ENCODE results near the gene ANKRD13B.
"Not testable (repeated sequence)": the region's sequence is repeated elsewhere in the genome, so short reads cannot be mapped to it uniquely, and the experiment has no call there.

The ANKRD13B gene

GRCh38 chr17:29645515-29646051 is 52.7 kb downstream of the ANKRD13B start:
- no peak for DNase-seq

- DNase-seq = no peak
Measured at GRCh38 chr17:29648005-29648404, 55.1 kb downstream of the ANKRD13B start.

GRCh38 chr17:29649359-29649758 is 56.4 kb downstream of the ANKRD13B start:
- no peak for DNase-seq

DNA sequence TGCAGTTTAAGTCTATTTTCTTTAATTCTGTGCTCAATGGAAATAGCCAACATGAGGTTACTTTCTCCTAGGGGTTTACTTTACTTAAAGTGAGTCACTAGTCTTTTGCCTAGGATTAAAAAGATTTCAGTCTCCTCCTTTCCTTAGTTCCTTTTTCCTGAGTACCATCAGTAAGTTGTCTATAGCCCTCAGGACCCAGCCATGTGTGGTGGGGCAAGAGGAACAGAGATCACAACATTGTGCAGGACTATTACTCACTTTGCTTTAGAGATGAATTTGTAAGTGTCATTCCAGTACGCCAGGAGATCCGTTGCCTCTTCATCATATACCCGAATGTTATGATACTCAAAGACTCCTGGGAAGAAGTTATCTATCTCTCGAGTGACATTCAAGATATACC is 57.5 kb downstream of the ANKRD13B start:
- no peak for DNase-seq

DNA sequence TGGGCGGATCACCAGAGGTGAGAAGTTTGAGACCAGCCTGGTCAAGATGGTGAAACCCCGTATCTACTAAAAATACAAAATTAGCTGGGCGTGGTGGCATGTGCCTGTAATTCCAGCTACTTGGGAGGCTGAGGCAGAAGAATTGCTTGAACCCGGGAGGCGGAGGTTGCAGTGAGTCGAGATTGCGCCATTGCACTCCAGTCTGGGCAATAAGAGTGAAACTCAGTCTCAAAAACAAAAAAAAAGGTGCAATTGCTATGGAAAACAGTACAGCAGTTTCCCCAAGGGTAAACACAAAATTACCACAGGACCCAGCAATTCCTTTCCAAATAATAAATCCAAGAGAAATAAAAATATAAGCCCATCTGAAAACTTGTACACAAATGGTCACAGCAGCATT is 59.0 kb downstream of the ANKRD13B start:
- DNase-seq = not testable (repeated sequence)

- no peak for DNase-seq
Measured at GRCh38 chr17:29652976-29653375, 60.0 kb downstream of the ANKRD13B start.

GRCh38 chr17:29653995-29654714 is 61.2 kb downstream of the ANKRD13B start:
- DNase-seq = no peak

DNA sequence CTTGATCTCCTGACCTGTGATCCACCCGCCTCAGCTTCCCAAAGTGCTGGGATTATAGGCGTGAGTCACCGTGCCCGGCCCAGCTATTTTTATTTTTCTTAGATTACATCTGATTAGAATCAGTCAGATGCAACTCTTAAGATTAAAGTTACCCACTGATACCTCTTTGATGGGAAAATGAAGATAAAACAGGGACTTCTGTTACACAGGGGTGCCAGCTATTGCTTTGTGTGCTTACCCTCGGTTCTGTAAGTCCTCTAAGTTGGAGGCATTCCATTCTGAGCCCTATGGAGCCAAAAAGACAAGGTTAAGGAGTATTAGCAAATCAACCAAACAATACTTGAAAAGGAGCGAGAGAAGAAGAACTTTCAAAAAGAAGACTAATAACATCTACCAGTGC is 62.4 kb downstream of the ANKRD13B start:
- DNase-seq = no peak

GRCh38 chr17:29659155-29659554 is 66.2 kb downstream of the ANKRD13B start:
- peak in 1 of 5 experiments; percentile 51 for DNase-seq

DNA sequence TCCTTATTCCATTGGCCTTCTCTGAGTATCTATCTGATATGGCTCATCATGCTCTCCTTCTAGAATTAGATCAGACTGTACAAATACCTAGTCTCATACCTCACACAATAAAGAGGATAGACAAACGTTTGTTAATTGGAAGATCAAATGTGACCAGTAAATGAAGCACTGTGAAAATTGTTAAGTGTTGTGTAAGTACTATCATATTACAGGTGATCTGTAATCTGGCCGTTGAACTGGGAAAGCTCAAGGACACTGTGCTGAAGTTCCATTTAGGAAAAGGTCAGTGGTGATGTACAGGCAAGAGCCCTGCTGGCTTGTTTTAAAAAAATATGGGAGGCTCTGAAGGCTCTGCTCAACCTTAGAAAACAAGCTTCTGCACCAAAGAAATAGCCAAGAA is 68.3 kb downstream of the ANKRD13B start:
- no peak for DNase-seq

GRCh38 chr17:29663155-29663554 is 70.2 kb downstream of the ANKRD13B start:
- no peak for DNase-seq

All from T-helper 2 cell (primary cell).